Neutrophil (primary cell): ENCODE results near the gene PLXND1.

Experiments
- H3K27ac ChIP-seq: fragments of 200-600 bp; sonication (generic); 2 replicates; pipeline ENCODE4 v1.5.1; 2016; ENCODE audit warnings: mild to moderate bottlenecking, moderate library complexity
- H3K27me3 ChIP-seq: fragments of 200-600 bp; sonication (generic); 2 replicates; pipeline ENCODE4 v1.6.0; 2016; ENCODE audit warnings: mild to moderate bottlenecking
- H3K36me3 ChIP-seq: fragments of 200-600 bp; sonication (generic); 2 replicates; pipeline ENCODE4 v1.5.1; 2017
- H3K4me1 ChIP-seq, 2 experiments: fragments of 200-600 bp in 1 of 2; sonication (generic) in 1 of 2; 1 replicate in 1 of 2; 2 replicates in 1 of 2; pipeline versions ENCODE4 v1.5.1 to v1.6.1; 2013 to 2016; ENCODE audit warnings: low read depth in 1 of 2, low read length in 1 of 2, mild to moderate bottlenecking in 1 of 2, moderate library complexity in 1 of 2; ENCODE audit not compliant: control insufficient read depth in 1 of 2, insufficient read depth in 1 of 2
- H3K4me3 ChIP-seq, 2 experiments: fragments of 200-600 bp in 1 of 2; sonication (generic) in 1 of 2; 1 replicate in 1 of 2; 2 replicates in 1 of 2; pipeline ENCODE4 v1.5.1; 2013 to 2016; ENCODE audit warnings: low read depth in 1 of 2, low read length in 1 of 2, mild to moderate bottlenecking in 1 of 2, moderate library complexity in 1 of 2
- H3K9me3 ChIP-seq: fragments of 200-600 bp; sonication (generic); 2 replicates; pipeline ENCODE4 v1.5.1; 2016
- TF ChIP-seq, protein P1 (sequence below): fragments of 200-600 bp; sonication (generic); IDR thresholded peaks from 2 replicates; pipeline ENCODE4 v1.5.1; 2016; ENCODE audit warnings: antibody characterized with exemption

The PLXND1 gene

DNA sequence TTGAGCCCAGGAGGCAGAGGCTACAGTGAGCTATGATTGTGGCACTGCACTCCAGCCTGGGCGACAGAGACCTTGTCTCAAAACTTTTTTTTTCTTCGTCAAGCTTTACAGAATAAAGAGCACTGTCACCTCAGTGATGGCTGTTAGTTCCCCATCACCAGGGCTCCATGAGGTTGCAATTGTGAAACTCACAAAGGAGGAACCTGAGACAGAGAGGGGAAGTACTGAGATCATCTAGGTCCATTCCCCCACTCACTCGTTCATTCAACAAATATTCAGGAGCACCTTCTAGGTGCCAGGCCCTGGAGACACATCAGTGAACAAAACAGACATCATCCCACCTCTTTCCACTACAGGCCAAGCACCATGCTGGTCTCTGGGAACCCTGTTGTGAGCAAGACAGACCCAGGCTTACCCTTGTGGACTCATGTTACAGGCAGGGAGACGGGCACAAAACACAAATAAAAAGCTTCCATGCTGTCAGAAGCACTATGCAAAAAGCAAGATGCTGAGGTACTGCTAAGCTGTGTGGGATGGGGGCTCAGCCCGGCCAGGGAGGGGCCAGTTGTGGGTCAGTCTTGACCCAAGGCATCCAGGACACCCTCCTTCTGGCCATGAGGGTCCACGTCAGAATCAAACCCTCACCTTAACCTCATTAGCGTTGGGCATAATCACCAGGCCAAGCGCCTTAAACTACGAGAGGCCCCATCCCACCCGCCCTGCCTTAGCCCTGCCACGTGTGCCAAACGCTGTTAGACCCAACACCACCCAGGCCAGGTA is 80.2 kb downstream of the PLXND1 start:
- H3K9me3 ChIP-seq, result no peaks in the 10 kb centered on the region
- peak overlapping the region; percentile 24 to 45 for H3K4me3 ChIP-seq
- peaks cover 21 to 25% of the 10 kb centered on the region in 2 experiments for H3K4me1 ChIP-seq
- TF ChIP-seq, protein P1, sequence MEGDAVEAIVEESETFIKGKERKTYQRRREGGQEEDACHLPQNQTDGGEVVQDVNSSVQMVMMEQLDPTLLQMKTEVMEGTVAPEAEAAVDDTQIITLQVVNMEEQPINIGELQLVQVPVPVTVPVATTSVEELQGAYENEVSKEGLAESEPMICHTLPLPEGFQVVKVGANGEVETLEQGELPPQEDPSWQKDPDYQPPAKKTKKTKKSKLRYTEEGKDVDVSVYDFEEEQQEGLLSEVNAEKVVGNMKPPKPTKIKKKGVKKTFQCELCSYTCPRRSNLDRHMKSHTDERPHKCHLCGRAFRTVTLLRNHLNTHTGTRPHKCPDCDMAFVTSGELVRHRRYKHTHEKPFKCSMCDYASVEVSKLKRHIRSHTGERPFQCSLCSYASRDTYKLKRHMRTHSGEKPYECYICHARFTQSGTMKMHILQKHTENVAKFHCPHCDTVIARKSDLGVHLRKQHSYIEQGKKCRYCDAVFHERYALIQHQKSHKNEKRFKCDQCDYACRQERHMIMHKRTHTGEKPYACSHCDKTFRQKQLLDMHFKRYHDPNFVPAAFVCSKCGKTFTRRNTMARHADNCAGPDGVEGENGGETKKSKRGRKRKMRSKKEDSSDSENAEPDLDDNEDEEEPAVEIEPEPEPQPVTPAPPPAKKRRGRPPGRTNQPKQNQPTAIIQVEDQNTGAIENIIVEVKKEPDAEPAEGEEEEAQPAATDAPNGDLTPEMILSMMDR, result no peak
- H3K27ac ChIP-seq, result peak overlapping the region; percentile 95
- no peaks in the 10 kb centered on the region for H3K36me3 ChIP-seq
- H3K27me3 ChIP-seq, result no peaks in the 10 kb centered on the region

DNA sequence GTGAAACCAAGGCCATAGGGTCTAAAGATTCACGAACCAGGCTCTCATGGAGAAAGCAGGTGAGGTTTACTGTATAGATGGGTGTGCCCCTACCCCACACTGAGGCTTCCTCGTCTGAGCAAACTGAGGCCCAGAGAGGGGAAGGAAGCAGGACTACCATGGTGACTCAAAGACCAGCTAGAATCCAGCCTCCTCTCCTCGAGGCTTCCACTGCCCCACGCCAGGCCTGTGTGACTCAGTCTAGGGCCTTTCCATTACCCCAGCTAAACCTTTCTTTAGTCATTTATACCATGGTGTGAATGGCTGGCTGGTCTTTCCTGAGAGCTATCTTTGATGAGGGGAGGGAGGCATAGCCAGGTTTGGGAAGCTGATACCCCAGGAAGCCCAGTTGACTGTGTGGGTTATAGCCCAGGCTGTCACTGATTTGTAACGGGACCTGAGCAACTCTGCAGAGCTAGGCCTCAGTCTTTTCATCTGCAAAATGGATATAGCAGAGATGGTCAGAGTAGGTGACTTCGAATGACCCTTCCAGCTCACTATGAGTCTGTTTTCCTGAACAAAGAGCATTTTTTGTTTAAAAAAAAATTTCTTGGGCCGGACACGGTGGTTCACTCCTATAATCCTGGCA is 81.0 kb downstream of the PLXND1 start:
- H3K4me3 ChIP-seq, result peak overlapping the region in 1 of 2 experiments; percentile 32
- peak overlapping the region; percentile 95 for H3K27ac ChIP-seq
- peaks cover 21 to 25% of the 10 kb centered on the region in 2 experiments for H3K4me1 ChIP-seq
- H3K27me3 ChIP-seq, result no peaks in the 10 kb centered on the region
- TF ChIP-seq, protein P1, result no peak
- no peaks in the 10 kb centered on the region for H3K36me3 ChIP-seq
- H3K9me3 ChIP-seq, result no peaks in the 10 kb centered on the region

DNA sequence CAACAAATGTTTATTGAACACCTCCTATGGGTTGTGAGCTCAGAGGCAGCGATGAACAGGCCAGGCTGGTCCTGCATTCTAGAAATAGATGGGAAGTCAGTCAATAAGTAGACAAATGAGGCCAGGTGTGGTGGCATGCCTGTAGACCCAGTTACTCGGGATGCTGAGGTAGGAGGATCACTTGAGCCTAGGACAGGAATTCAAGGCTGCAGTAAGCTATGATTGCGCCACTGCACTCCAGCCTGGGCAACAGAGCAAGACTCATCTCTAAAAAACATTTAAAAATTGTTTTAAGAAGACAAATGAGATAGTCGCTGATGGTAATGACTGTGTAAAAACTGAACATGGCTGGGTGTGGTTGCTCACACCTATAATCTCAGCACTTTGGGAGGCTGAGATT is 82.4 kb downstream of the PLXND1 start:
- no peaks in the 10 kb centered on the region for H3K27me3 ChIP-seq
- peaks cover 21 to 25% of the 10 kb centered on the region in 2 experiments for H3K4me1 ChIP-seq
- H3K4me3 ChIP-seq, result no peak overlapping the region
- H3K27ac ChIP-seq, result peak overlapping the region; percentile 95
- H3K36me3 ChIP-seq, result peaks cover 9% of the 10 kb centered on the region
- TF ChIP-seq, protein P1, result no peak
- H3K9me3 ChIP-seq, result no peaks in the 10 kb centered on the region

DNA sequence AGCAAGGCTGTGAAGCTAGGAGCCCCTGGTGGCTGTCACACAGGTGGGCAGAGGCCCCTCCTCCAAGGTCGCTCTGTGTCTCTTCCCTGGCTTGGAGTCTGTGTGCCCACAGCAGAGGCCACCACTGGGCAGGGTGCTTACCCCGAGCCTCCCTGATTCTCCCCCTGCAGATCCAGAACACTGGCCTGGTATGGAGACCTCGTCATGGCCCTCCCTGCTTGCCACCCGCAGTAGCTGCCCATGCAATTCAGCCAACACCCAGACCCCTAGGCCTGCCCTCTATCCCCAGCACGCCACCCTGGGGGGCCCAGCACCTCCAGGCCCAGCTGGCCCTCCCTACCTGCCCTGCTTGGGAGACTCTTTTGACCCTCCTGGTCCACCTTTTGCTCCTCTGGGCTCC is 83.5 kb downstream of the PLXND1 start:
- no peak overlapping the region for H3K27ac ChIP-seq
- H3K4me3 ChIP-seq, result no peak overlapping the region
- peaks cover 19% of the 10 kb centered on the region for H3K36me3 ChIP-seq
- H3K9me3 ChIP-seq, result no peaks in the 10 kb centered on the region
- H3K4me1 ChIP-seq, result peaks cover 21 to 25% of the 10 kb centered on the region in 2 experiments
- H3K27me3 ChIP-seq, result no peaks in the 10 kb centered on the region
- TF ChIP-seq, protein P1, result no peak

DNA sequence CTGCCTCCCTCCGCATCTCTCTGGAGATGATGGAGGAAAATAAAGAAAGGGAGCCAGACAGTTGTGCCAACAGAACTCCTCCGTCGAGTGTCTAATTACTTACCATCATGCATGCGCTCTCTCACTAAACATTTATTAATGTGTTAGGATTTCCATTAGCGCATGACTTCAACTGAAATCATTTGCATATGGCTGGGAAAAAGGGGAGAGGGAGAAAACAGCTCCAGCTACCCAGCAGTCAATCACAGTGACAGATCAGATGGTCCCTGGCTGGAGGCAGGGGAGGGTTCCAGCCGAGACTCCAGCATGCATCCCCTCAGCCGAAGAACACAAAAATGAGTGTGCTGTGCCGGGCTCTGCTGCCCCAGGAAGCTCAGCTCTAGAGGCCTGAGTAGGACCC is 84.9 kb downstream of the PLXND1 start:
- Histone ChIP-seq H3K36me3 (peaks cover 28% of the 10 kb centered on the region), H3K4me3 (no peak overlapping the region), H3K27ac (no peak overlapping the region), H3K4me1 (peaks cover 17 to 18% of the 10 kb centered on the region in 2 experiments), H3K9me3 (no peaks in the 10 kb centered on the region), H3K27me3 (no peaks in the 10 kb centered on the region)
- TF ChIP-seq, protein P1, result no peak
